Stimulated activated CD4-positive, alpha-beta T cell treated with anti-CD3 and anti-CD28 coated beads, TNF-alpha, amount 100 ng/mL, for 4 hours (primary cell): ENCODE measurements around the gene OPRL1.
"Not testable (repeated sequence)": the region's sequence is repeated elsewhere in the genome, so short reads cannot be mapped to it uniquely, and the experiment has no call there.

ENCODE experiments used
- DNase-seq, 3 experiments: peaks; one replicate each; pipeline ENCODE4 v3.0.0-alpha.2; 2020; ENCODE audit warnings: low read depth in 3 of 3

Gene OPRL1

DNA sequence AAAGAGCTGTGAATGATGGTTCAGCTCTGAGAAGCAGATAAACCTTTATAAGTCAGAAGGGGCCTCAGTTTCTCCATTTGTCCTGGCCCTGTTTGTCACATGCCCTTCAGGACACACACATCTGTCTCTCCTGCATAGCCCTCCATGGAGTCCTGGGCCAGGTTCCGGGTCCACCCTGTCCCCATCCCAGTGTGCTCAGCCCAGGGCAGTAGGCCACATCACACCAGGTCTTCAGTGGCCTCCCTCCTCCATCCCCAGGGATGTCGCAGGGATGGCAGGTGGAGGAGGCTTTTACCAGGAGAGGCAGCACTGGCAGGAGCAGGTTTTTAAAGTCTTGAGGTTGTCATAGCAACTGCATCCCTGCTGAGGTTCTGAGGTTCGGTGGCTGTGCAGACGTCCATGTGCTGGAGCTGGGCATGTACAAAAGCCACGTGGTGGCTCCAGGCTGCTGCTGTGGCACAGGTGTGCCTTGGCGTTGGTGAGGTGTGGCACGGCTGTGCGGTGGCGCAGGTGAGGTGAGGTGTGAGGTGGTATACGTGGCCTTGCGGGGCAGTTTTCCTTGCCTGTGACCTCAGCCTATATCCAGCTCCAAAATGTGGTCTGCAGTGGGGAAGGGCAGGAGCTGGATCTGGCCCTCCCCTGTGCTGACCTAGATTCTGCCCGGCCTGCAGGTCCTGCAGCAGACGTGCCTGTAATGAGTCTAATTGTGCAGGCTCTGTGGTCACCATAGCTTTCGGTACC is 35.5 kb downstream of the OPRL1 start:
- DNase-seq = no peak

DNA sequence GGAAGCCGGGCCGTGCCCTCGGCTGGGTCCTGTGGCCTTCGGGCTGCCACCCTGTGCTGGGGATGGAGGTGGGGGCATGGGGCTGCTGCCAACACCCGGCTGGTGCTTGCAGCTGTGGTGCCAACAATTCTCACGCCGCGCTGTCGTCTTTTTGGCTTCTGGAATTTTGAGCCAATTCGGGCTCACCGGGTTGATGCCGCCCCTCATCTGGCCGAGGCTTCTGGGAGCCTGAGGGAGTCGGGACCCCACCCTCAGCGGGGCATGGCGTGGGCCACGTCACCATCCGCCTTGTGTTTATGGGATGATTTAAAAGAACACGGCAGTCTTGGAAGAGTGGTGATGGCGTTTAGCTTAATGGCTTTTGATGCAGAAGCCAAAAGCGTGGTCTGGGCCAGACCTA is 36.1 kb downstream of the OPRL1 start:
- no peak for DNase-seq

DNA sequence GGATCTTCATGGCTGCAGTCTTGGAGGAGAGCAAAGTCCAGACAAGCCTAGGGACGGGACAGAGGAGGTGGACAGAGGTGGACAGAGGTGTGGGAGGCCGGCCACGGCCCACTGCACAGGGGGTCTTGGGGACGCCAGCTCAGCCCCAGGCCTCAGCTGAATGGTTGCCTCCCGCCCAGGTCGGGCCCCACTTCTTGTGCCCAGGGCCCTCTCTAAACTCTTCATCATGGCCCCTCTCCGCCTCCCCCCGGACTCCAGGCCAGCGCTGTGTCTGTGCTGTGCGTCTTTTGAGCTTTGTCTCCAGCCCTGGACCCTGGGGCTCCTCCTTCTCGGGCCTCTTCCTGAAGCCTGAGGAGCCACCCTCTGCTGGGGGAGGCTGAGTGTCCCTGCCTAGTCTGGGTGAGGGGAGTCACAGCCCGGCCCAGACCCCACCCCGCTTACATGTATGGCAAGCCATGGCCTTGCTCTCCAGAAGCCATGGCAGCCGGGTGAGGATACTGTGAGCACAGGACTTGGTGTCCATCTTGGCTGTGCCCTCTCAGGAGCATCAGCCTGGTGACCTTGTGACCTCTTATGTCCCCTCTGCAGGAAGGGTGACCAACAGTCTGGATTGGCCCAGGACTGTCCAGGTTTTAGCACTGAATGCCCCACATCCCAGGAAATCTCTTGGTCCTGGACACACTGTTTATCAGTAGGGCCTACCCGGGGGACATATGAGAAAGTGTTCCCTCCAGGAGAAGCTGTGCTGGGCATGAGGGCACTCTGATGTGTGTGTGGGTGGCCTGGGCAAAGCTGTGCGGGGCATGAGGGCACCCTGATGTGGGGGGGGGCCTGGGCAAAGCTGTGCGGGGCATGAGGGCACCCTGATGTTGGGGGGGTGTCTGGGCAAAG is 36.9 kb downstream of the OPRL1 start:
- no peak for DNase-seq

DNA sequence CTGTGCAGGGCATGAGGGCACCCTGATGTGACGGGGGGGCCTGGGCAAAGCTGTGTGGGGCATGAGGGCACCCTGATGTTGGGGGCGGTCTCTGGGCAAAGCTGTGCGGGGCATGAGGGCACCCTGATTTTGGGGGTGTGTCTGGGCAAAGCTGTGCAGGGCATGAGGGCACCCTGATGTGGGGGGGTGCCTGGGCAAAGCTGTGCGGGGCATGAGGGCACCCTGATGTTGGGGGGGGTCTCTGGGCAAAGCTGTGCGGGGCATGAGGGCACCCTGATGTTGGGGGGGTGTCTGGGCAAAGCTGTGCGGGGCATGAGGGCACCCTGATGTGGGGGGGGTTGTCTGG is 37.5 kb downstream of the OPRL1 start:
- not testable (repeated sequence) for DNase-seq

DNA sequence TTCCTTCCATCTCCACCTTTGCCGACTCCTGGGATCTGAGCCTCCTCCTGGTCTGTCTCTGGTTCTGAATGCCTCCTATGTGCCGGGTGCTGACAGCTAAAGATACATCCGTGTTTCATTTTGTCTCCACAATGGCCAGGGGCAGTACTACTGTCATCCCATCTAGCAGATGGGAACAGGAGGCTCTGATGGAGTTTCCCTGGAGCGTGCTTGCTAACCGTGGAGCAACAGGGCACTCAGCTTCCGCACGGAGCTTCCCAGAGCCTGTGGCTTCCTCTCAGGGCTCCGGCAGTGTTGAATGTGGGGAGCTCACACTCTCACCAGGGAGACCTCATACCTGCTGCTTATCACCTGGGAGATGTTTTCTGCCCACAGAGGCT is 39.4 kb downstream of the OPRL1 start:
- no peak for DNase-seq

DNA sequence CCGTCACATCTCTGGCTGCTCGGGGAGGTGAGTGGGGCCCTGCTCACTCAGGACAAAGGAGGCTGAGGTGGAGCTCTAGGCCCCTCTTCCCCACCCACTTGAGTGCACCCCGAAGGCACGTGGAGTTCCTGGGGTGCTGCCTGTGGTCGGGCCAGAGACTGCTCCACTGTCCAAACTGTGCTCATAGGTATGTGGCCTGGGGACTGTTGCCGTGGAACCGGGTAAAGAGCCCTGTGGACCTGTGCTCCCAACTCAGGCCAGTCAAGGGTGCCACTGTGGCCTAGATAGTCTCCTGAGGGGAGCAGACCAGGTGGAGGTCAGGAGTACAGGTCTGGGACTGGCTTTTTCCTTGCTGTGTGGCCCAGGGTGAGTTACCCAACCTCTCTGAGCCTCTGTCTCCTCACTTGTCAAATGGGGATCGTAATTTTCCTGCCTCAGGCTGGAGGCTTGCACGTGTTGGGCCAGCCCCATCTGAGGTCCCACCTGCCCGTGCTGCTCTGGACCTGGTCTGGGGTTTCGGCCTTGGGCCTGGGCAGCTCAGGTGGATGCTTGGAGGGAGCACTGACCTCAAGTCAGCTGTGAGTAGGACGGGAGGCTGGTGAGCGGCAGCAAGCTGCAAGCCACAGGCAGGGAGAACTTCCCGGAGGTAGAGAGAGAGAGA is 39.9 kb downstream of the OPRL1 start:
- no peak for DNase-seq

DNA sequence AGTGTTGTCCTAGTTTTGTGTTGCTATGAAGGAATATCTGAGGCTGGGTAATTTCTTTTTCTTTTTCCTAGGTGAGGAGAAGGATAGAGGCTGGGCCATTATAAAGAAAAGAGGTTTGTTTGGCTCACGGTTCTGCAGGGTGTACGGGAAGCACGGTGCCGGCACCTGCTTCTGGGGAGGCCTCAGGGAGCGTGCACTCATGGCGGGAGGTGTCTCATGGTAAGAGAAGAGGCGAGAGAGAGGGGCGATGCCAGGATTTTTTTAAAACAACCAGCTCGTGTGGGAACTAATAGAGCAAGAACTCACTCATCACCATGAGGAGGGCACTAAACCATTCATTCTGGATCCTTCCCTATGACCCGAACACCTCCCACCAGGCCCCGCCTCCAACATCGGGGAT is 41.7 kb downstream of the OPRL1 start:
- no peak for DNase-seq

DNA sequence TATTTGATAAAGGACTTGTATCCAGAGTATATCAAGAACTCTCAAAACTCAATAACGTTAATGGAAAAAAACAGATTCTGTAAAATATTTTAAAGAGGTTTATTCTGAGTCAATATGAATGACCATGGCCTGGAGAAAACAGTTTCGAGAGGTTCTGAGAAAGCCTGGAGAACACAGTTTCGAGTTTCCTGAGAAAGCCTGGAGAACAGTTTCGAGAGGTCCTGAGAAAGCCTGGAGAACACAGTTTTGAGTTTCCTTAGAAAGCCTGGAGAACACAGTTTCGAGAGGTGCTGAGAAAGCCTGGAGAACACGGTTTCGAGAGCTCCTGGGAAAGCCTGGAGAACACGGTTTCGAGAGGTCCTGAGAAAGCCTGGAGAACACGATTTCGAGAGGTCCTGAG is 43.0 kb downstream of the OPRL1 start:
- not testable (repeated sequence) for DNase-seq

DNA sequence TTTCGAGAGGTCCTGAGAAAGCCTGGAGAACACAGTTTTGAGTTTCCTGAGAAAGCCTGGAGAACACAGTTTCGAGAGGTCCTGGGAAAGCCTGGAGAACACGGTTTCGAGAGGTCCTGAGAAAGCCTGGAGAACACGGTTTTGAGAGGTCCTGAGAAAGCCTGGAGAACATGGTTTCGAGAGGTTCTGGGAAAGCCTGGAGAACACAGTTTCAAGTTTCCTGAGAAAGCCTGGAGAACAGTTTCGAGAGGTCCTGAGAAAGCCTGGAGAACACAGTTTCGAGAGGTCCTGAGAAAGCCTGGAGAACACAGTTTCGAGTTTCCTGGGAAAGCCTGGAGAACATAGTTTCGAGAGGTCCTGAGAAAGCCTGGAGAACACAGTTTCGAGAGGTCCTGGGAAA is 43.6 kb downstream of the OPRL1 start:
- DNase-seq = not testable (repeated sequence)

DNA sequence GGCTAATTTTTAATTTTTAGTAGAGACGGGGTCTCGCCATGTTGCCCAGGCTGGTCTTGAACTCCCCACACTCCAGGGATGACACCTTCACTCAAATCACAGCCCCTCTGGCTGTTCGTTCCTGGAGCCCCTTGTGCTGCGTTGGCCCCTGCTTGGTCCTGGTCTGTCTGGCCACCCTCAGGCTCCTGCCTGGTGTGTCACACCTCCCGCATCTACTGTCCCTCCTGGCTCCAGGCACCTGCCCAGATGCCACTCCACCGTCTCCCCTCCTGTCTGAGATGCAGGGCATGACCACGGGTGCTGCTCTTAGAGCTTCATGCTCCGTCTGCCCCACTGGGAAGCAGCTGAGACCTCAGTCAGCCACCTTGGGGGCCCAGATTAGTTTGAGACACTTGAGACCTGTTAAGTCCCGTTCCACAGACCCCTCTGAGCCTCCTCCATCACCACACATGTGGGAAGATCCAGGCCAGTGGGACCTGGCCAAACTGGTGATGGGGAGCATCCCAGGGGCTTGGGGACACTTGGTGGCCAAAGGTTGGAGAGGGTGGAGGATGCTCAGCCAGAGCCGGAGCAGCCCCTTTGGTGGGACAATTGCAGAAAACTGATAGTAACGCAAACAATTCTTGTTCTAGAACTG is 49.4 kb downstream of the OPRL1 start:
- DNase-seq = no peak

DNA sequence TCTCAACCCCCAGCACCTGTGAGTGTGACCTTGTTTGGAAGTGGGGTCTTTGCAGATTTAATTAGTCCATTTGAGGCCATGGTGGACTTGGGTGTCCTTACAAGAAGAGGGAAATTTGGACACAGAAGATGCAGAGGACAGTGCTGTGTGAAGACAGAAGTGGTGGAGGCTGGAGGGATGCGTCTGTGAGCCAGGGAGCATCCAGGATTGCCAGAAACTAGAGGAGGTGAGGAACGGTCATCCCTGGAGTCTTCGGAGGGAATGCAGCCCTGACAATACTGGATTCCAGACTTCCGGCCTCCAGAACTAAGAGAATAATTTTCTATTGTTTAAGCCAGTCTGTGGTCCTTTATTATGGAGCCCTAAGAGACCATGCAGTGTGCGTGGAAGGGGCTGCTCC is 50.4 kb downstream of the OPRL1 start:
- no peak for DNase-seq

DNA sequence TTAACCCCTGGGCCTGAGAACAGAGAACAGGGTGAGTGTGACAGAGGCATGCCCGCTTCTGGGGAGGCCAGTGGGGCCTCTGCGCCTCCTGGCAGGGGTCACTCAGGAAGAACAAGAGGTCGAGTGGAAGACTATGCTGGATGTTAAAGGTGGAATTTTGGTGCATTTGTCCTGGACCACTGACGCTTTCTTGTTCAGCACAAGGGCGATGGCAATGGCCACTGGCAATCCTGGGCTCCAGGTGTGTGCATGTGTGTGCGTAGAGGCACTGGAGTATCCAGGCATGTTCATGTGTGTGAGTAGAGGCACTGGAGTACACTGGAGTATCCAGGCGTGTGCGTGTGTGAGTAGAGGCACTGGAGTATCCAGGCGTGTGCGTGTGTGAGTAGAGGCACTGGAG is 51.0 kb downstream of the OPRL1 start:
- no peak for DNase-seq

DNA sequence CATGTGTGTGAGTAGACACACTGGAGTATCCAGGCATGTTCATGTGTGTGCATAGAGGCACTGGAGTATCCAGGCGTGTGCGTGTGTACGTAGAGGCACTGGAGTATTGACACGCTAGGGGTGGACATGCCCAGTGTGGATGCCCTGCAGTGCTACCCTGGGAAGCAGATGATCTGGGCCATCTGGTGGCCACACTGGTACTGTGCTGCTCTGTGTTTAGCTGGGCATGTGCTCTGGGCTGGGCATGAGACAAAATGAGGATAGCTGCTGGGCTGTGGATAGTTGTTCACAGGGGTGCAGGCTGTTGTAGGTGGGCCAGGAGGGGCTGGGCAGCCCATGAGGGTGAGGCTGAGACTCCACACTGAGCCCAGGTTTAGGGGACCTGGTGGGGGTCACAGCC is 51.5 kb downstream of the OPRL1 start:
- DNase-seq = no peak

DNA sequence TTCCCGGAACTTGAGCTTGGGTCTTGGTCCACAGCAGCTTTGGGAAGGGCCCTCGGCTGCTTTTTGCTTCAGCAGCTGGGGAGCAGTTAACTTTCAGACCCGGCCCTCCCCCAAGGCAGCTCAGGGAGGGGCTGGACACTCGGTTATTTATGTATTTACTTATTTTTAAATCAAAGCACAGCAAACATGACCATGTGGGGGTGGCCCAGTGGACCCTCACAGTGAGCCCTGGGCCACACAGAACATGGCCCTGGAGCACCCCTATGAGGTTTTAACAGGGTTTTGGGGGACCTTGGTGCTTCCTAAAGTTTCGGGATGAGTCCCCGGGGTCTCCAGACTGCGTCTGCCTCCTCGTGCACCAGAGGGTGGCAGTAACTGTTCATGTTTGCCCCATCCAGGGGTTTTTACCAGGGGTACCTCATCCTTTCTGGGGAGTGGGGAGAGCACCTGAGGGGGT is 54.1 kb downstream of the OPRL1 start:
- no peak for DNase-seq

DNA sequence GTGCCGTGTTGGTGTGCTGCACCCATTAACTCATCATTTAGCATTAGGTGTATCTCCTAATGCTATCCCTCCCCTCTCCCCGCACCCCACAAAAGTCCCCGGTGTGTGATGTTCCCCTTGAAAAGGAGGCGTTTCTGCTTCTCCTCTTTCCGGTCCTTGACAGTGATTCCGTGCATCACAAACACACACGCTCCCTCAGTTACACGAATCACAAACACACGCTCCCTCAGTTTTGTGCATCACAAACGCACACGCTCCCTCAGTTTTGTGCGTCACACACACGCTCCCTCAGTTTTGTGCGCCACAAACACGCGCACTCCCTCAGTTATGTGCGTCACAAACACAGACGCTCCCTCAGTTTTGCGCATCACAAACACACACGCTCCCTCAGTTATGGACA is 54.9 kb downstream of the OPRL1 start:
- not testable (repeated sequence) for DNase-seq

DNA sequence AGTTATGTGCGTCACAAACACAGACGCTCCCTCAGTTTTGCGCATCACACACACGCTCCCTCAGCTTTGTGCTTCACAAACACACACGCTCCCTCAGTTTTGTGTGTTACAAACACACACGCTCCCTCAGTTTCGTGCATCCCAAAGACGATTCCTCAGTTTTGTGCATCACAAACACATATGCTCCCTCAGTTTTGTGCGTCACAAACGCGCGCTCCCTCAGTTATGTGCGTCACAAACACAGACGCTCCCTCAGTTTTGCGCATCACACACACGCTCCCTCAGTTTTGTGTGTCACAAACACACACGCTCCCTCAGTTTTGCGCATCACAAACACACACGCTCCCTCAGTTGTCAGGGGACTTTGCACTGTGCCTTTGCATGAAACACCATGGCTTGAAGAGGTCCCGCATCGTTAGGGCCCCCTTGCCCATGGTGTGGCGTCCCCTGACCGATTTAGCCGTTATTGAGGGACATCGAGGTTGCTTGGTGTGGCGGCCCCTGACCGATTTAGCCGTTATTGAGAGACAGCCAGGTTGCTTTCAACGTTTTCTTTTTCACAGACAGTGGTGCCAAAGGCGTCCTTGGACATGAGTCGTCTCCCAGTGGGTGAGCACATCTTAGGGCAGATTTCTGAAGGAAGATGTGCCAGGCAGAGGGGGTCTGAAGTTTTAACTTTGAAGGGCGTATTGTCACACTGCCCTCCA is 56.3 kb downstream of the OPRL1 start:
- no peak for DNase-seq

DNA sequence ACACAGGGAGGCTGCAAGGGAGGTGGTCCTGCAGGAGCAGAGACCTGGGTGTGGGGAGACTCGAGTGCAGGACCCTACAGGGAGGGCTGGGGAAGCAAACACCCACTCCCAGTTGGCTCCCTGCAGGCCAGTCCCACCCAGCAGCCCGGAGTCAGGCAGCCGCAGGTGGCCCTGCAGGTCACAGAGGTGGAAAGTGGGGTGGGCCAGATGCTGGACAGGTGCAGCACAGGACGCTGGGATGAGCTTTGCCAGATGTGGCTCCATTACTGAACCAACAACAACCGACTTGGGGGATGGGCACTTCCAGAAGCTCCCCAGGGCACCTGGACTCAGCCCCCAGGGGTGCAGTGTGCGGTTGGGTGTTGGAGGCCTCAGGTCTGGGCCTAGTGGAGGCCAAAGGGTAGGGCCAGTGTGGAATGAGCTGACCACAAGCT is 57.7 kb downstream of the OPRL1 start:
- no peak for DNase-seq

DNA sequence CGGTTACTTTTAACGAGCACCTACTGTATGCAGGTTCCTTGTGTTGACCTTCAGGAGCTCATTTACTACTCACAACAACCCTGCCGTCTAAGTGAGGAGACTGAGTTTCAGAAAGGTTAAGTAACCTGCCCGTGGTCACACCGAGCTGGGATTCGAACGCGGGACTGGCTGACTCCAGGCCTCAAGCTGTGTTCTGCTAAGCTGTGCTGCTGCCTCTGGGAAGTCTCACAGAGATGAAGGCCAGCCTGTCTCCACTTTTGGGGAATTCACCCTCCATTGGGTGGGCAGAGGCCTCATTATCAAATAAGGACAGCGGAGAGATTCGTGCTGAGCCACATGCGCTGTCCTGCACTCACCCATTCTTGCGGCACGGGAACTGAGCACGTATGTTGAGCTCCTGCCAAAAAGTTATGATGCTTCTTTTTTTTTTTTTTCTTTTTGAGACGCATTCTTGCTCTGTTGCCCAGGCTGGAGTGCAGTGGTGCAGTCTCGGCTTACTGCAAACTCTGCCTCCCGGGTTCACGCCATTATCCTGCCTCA is 58.5 kb downstream of the OPRL1 start:
- DNase-seq = no peak

DNA sequence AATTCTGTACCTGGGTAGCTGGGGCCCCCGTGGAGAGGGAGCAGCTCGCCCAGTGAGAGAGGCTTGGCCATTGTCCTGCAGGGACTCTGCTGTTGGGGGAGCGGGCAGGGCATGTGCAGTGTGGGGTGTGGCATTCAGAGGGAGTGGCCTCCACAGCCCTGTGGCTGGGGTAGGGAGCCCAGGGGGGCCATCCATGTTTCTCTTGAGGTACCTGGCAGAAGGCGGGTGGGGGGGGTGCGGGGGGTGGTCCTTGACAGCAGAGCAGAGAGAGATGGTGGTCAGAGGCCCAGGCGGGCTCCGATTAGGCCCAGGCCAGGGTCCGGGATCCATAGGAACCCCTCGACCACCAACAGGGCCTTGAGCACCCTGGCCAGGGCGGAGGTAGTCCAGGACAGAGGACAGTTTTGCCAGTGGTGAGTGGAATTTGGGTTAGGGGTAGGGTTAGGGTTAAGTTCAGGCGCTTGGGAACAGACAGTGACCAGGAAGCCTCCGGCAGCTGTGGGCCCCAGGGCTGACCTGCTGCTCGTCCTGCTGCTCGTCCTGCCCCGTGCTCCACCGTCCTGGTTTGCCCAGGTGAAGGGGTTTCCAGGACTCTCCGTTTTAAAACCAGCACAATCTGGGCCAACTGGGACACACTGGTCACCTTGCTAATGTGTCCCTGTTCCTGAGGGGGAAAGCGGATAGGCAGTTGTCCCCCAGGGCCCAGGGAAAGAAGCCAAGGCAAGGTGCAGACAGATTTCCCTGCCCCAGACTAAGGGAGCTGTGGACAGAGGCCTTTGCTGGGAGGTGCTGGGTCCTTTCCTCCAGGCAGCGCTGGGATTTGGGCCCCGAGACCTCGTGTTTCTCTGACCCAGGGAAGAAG is 59.5 kb downstream of the OPRL1 start:
- DNase-seq = no peak
